Retinal pigment epithelial cell (primary cell): Measurements from ENCODE around the gene TMEM255B.
A peak's percentile ranks its signal among the peaks of the same experiment; 100 is the strongest.

ENCODE experiments used
- DNase-seq: peaks from one replicate; pipeline ENCODE4 v3.0.0-alpha.2; 2010; ENCODE audit warnings: low read depth
- H3K4me3 ChIP-seq: 2 replicates; pipeline ENCODE4 v1.5.1; 2011; ENCODE audit warnings: mild to moderate bottlenecking, low read length, control low read depth, moderate library complexity
- CTCF ChIP-seq: conservative IDR thresholded peaks from 2 replicates; pipeline ENCODE4 v1.5.1; 2011; ENCODE audit warnings: low read depth, low read length, control low read depth, inconsistent platforms

The TMEM255B gene

GRCh38 chr13:113813070-113813748, 54.2 kb downstream of the TMEM255B start:
- H3K4me3 ChIP-seq: no peak overlapping the region
- no peak for DNase-seq
- TF ChIP-seq CTCF: no peak

GRCh38 chr13:113813749-113814434, 54.9 kb downstream of the TMEM255B start:
- DNase-seq: peak; percentile 52
- no peak overlapping the region for H3K4me3 ChIP-seq
- TF ChIP-seq CTCF: no peak

- no peak overlapping the region for H3K4me3 ChIP-seq
- peak; percentile 64 for DNase-seq
- no peak for TF ChIP-seq CTCF
Measured at GRCh38 chr13:113814435-113814821, 55.4 kb downstream of the TMEM255B start.

GRCh38 chr13:113815151-113816058, 56.4 kb downstream of the TMEM255B start:
- no peak for TF ChIP-seq CTCF
- no peak for DNase-seq
- no peak overlapping the region for H3K4me3 ChIP-seq

- DNase-seq: no peak
- no peak for TF ChIP-seq CTCF
- H3K4me3 ChIP-seq: no peak overlapping the region
Measured at GRCh38 chr13:113816254-113816929, 57.4 kb downstream of the TMEM255B start.

GRCh38 chr13:113816946-113817859, 58.2 kb downstream of the TMEM255B start:
- peak; percentile 90 for TF ChIP-seq CTCF
- DNase-seq: peak; percentile 52
- no peak overlapping the region for H3K4me3 ChIP-seq
